CD4-positive, alpha-beta T cell (primary cell): Measurements from ENCODE around the gene TSKU. TPM values are rescaled to one million over a fixed set of nuclear protein-coding genes. Genes with fewer than 3 reads are reported as not detected.

Source experiments
- ATAC-seq: fragments of 200-7000 bp; cut with Tn5 transposase; one replicate; pipeline ENCODE4 v1.10.0; 2022; ENCODE audit warnings: mild to moderate bottlenecking; ENCODE audit not compliant: poor library complexity
- CTCF ChIA-PET: fragments of 350-600 bp; sonication (Branson Sonifier 250); formaldehyde crosslinking; loops from one replicate; lab custom pipeline; 2021; ENCODE audit warnings: antibody characterized with exemption, inconsistent platforms; lab: Charles Lee
- POLR2A ChIA-PET: fragments of 350-600 bp; sonication (Branson Sonifier 250); formaldehyde crosslinking; loops from one replicate; lab custom pipeline; 2021; ENCODE audit warnings: antibody characterized with exemption, inconsistent platforms; lab: Charles Lee
- DNase-seq, 14 experiments: peaks; one replicate each; pipeline ENCODE4 v3.0.0-alpha.2; 2013 to 2020; ENCODE audit warnings: mixed read lengths in 2 of 14
- H3K27ac ChIP-seq, 2 donors: one replicate each; pipeline versions ENCODE4 v1.5.1 to v1.7.0; 2013; ENCODE audit warnings: low read length in 2 of 2, low read depth in 1 of 2, mild to moderate bottlenecking in 1 of 2
- H3K27me3 ChIP-seq, 2 experiments: 1 replicate in 1 of 2; 2 replicates in 1 of 2; pipeline versions ENCODE4 v1.6.1 to v1.7.0; 2013; ENCODE audit warnings: low read length in 2 of 2, control low read depth in 1 of 2, mild to moderate bottlenecking in 1 of 2, moderate library complexity in 1 of 2; ENCODE audit not compliant: insufficient read depth in 2 of 2, control insufficient read depth in 1 of 2
- H3K36me3 ChIP-seq: one replicate; pipeline ENCODE4 v1.6.1; 2013; ENCODE audit warnings: low read length, control low read depth; ENCODE audit not compliant: insufficient read depth
- H3K4me1 ChIP-seq: one replicate; pipeline ENCODE4 v1.6.1; 2013; ENCODE audit warnings: low read length, control low read depth; ENCODE audit not compliant: insufficient read depth
- H3K4me3 ChIP-seq: one replicate; pipeline ENCODE4 v1.5.1; 2013; ENCODE audit warnings: mild to moderate bottlenecking, low read length, moderate library complexity
- H3K9me3 ChIP-seq, 2 experiments: 1 replicate in 1 of 2; 2 replicates in 1 of 2; pipeline versions ENCODE4 v1.6.1 to v1.7.0; 2013; ENCODE audit warnings: low read length in 2 of 2, mild to moderate bottlenecking in 2 of 2, control low read depth in 1 of 2, moderate library complexity in 1 of 2; ENCODE audit not compliant: control insufficient read depth in 1 of 2, insufficient read depth in 1 of 2
- H3K27ac Mint-ChIP-seq: one replicate; pipeline ENCODE4 v1.8.0; 2020; ENCODE audit warnings: mixed read lengths
- H3K27me3 Mint-ChIP-seq: one replicate; pipeline ENCODE4 v1.8.0; 2021; ENCODE audit warnings: mixed read lengths
- H3K36me3 Mint-ChIP-seq: one replicate; pipeline ENCODE4 v1.8.0; 2021; ENCODE audit warnings: low read depth, mixed read lengths
- H3K4me1 Mint-ChIP-seq: one replicate; pipeline ENCODE4 v1.8.0; 2021; ENCODE audit warnings: low read depth, mixed read lengths
- H3K4me3 Mint-ChIP-seq: one replicate; pipeline ENCODE4 v1.8.0; 2020; ENCODE audit warnings: mild to moderate bottlenecking, mixed read lengths
- H3K9me3 Mint-ChIP-seq: one replicate; pipeline ENCODE4 v1.8.0; 2020; ENCODE audit warnings: mixed read lengths
- intact Hi-C, 2 experiments: fragments of 100-400 bp; cut with DNase I in 1 of 2; cut with micrococcal nuclease in 1 of 2; formaldehyde crosslinking; loops; one replicate each; pipeline versions ENCODE4 v1.15.1 to v1.9.0; 2023 to 2025; cut with DNase I, micrococcal nuclease
- total RNA-seq, 174 experiments: library from RNA in 2 of 174; stranded (reverse) in 2 of 174; gene quantifications; one replicate each; pipeline ENCODE4 v1.2.3 and lab custom pipeline; 2021 to 2026
- TF ChIP-seq, protein P1 (sequence below): fragments of 200-600 bp; IDR thresholded peaks from one replicate; pipeline ENCODE4 v1.8.0; 2022; ENCODE audit warnings: antibody characterized with exemption, mild to moderate bottlenecking

The TSKU gene
- total RNA-seq, 2 experiments from 2014 or later, result 0.06 TPM; not detected in 1

DNA sequence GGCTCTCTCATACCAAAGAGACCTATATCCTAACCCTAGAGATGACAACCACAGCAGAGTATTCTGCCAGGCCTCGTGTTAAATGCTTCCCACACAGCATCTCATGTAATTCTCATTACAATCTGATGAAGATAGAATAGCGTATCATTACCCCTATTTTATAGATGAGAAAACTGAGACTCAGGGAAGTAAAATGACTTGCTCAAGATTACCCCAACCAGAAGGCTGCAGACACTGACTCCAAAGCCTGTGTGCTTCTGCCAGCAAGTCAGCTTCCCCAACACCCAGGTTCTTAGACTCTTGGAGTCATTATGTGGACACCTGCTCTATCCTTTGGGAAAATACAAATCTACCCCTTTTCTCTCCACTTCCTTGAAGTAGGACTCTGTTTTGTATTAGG, 23.6 kb upstream of the TSKU start:
- Mint-ChIP-seq H3K27ac (no peak overlapping the region), H3K4me1 (no peaks in the 10 kb centered on the region), H3K36me3 (no peaks in the 10 kb centered on the region), H3K9me3 (no peaks in the 10 kb centered on the region), H3K4me3 (no peak overlapping the region), H3K27me3 (no peaks in the 10 kb centered on the region)
- ATAC-seq (no peak), DNase-seq (no peak)
- intact Hi-C loops, result no loop called here
- no peaks in the 10 kb centered on the region for H3K9me3 ChIP-seq
- no peak overlapping the region for H3K27ac ChIP-seq
- no peaks in the 10 kb centered on the region for H3K36me3 ChIP-seq
- no peaks in the 10 kb centered on the region for H3K4me1 ChIP-seq
- ChIA-PET POLR2A (no interaction called here), CTCF (no interaction called here)
- H3K27me3 ChIP-seq, result no peaks in the 10 kb centered on the region
- TF ChIP-seq, protein P1, sequence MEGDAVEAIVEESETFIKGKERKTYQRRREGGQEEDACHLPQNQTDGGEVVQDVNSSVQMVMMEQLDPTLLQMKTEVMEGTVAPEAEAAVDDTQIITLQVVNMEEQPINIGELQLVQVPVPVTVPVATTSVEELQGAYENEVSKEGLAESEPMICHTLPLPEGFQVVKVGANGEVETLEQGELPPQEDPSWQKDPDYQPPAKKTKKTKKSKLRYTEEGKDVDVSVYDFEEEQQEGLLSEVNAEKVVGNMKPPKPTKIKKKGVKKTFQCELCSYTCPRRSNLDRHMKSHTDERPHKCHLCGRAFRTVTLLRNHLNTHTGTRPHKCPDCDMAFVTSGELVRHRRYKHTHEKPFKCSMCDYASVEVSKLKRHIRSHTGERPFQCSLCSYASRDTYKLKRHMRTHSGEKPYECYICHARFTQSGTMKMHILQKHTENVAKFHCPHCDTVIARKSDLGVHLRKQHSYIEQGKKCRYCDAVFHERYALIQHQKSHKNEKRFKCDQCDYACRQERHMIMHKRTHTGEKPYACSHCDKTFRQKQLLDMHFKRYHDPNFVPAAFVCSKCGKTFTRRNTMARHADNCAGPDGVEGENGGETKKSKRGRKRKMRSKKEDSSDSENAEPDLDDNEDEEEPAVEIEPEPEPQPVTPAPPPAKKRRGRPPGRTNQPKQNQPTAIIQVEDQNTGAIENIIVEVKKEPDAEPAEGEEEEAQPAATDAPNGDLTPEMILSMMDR, result no peak
- H3K4me3 ChIP-seq, result no peak overlapping the region

DNA sequence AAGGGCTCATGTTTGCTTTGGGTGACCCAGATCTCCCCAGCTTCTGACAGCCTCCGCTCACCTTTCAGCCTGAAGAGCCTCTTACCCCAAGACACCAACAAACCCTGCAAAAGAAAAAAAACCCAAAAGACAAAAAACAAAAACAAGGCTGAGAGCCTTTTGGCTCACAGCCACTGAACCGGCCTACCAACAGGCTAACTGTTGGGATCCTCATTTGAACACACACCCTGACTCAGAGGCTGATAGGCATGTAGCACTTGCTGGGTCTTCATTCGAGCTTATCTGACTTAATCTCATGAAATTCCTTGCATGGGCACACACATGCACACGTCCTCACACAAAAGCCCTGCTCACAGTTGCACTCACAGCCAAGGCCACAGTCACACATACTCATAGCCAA, 22.9 kb upstream of the TSKU start:
- POLR2A ChIA-PET, result no interaction called here
- Histone ChIP-seq H3K4me3 (no peak overlapping the region), H3K36me3 (no peaks in the 10 kb centered on the region), H3K9me3 (no peaks in the 10 kb centered on the region), H3K27ac (no peak overlapping the region), H3K27me3 (no peaks in the 10 kb centered on the region), H3K4me1 (no peaks in the 10 kb centered on the region)
- H3K4me3 Mint-ChIP-seq, result no peak overlapping the region
- CTCF ChIA-PET, result no interaction called here
- H3K27me3 Mint-ChIP-seq, result no peaks in the 10 kb centered on the region
- H3K27ac Mint-ChIP-seq, result no peak overlapping the region
- no peaks in the 10 kb centered on the region for H3K4me1 Mint-ChIP-seq
- no peaks in the 10 kb centered on the region for H3K9me3 Mint-ChIP-seq
- ATAC-seq (no peak), DNase-seq (no peak)
- intact Hi-C loops, result no loop called here
- H3K36me3 Mint-ChIP-seq, result no peaks in the 10 kb centered on the region
- TF ChIP-seq, protein P1, result no peak

DNA sequence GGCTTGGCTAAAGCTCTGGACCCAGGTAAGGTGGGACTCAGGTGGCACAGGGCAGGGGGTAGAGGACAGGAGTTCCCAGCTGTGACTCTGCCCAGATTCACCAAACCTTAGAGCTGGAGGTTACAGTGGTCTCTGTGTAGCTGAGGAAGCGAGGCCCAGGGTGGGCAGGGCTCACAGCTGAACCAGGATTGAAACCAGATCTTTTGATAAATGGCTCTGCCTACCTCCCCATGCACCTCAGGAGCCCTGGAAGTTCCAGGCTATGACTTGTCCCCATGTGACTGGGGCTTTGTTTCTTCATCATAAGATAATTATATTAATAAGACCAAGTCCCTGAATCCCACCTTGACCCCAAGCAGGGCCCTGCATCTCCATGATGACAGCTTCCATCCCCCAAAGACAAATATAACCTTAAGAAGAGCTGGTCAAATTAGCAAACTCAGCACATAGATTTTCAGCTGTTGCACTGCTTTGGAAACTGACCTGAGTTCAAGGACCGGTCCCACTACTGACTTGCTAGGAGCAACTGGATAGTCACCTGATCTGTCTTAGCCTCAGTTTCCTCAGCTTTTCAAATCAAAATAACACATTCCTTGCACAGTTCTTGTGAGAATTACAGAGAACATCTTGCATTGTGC, 21.3 kb upstream of the TSKU start:
- Histone ChIP-seq H3K4me1 (peaks cover 7% of the 10 kb centered on the region), H3K36me3 (no peaks in the 10 kb centered on the region), H3K4me3 (no peak overlapping the region), H3K27ac (no peak overlapping the region), H3K9me3 (no peaks in the 10 kb centered on the region), H3K27me3 (no peaks in the 10 kb centered on the region)
- H3K4me1 Mint-ChIP-seq, result peaks cover under 1% of the 10 kb centered on the region
- H3K27me3 Mint-ChIP-seq, result no peaks in the 10 kb centered on the region
- DNase-seq (no peak), ATAC-seq (no peak)
- no peak overlapping the region for H3K27ac Mint-ChIP-seq
- no peak overlapping the region for H3K4me3 Mint-ChIP-seq
- intact Hi-C loops, result no loop called here
- POLR2A ChIA-PET, result no interaction called here
- H3K9me3 Mint-ChIP-seq, result no peaks in the 10 kb centered on the region
- CTCF ChIA-PET, result no interaction called here
- no peaks in the 10 kb centered on the region for H3K36me3 Mint-ChIP-seq
- TF ChIP-seq, protein P1, result no peak
